K562 (cell line): ENCODE results near the gene KCTD19. TPM values are rescaled to one million over a fixed set of nuclear protein-coding genes. Genes with fewer than 3 reads are reported as not detected.

ENCODE experiments used
- ATAC-seq: fragments of 200-7000 bp; cut with Tn5 transposase; 3 replicates; pipeline ENCODE4 v1.9.1; 2020; ENCODE audit warnings: moderate library complexity
- BruUV-seq: library from RNA; stranded (reverse); fragments of 400-500 nt; replicated peaks from 2 replicates; lab custom pipeline; 2021; lab: Mats Ljungman, UMichigan
- CTCF ChIA-PET: fragments of 300-600 bp; formaldehyde crosslinking; extraction: SDS; loops from one replicate; lab custom pipeline; 2021; ENCODE audit warnings: low intra/inter-chr PET ratio; lab: Yijun Ruan, JAX
- POLR2A ChIA-PET: fragments of 300-600, 350-650 bp; sonication (Branson Sonifier 250); formaldehyde crosslinking; extraction: SDS; loops from one replicate; lab custom pipeline; 2021; ENCODE audit warnings: antibody characterized with exemption, inconsistent platforms; lab: Yijun Ruan, JAX
- DNase-seq, 4 experiments: peaks; one replicate each; pipeline versions ENCODE4 v3.0.0 to v3.0.0-alpha.2; 2011 to 2018; ENCODE audit warnings: low spot score in 3 of 4, mixed read lengths in 3 of 4; ENCODE audit errors: extremely low read depth in 1 of 4
- FAIRE-seq: peaks from 2 replicates; lab custom pipeline; 2011; peaks lifted over from hg19 to GRCh38; lab: Jason Lieb, UNC
- H2AFZ ChIP-seq: 2 replicates; pipeline ENCODE4 v1.6.0; 2011; ENCODE audit warnings: low read depth, low read length, control low read depth, inconsistent platforms
- H3K27ac ChIP-seq: fragments of 200-600 bp; 3 replicates; pipeline ENCODE4 v1.8.0; 2011; ENCODE audit warnings: low read depth, mild to moderate bottlenecking, control low read depth, inconsistent platforms, low read length, moderate library complexity, mixed read lengths; ENCODE audit errors: extremely low read depth
- H3K27me3 ChIP-seq, 2 experiments: fragments of 300-600 bp in 1 of 2; 2 replicates in 1 of 2; 3 replicates in 1 of 2; pipeline versions ENCODE4 v1.6.0 to v1.8.0; 2011; ENCODE audit warnings: inconsistent platforms in 2 of 2, low read length in 2 of 2, mild to moderate bottlenecking in 1 of 2, mixed read lengths in 1 of 2, moderate library complexity in 1 of 2; ENCODE audit not compliant: control insufficient read depth in 2 of 2, insufficient read depth in 2 of 2
- H3K36me3 ChIP-seq: fragments of 300-600 bp; 3 replicates; pipeline ENCODE4 v1.8.0; 2011; ENCODE audit warnings: mild to moderate bottlenecking, low read length, inconsistent platforms; ENCODE audit not compliant: control insufficient read depth, insufficient read depth
- H3K4me1 ChIP-seq, 2 experiments: fragments of 200-600 bp in 1 of 2; replicated peaks in 1 of 2; 2 replicates in 1 of 2; 3 replicates in 1 of 2; pipeline versions ENCODE4 v1.5.1 to v1.8.0; 2011; ENCODE audit warnings: inconsistent platforms in 2 of 2, low read length in 2 of 2, mild to moderate bottlenecking in 1 of 2, mixed read lengths in 1 of 2, moderate library complexity in 1 of 2; ENCODE audit not compliant: control insufficient read depth in 2 of 2, insufficient read depth in 2 of 2
- H3K4me2 ChIP-seq: 2 replicates; pipeline ENCODE4 v1.6.1; 2011; ENCODE audit warnings: low read length, control low read depth, inconsistent platforms, mixed read lengths; ENCODE audit not compliant: insufficient read depth
- H3K4me3 ChIP-seq: fragments of 200-600 bp; sonication (generic), shearing (Covaris generic); 2 replicates; pipeline ENCODE4 v1.5.1; 2016; ENCODE audit warnings: control low read depth, inconsistent platforms
- H3K79me2 ChIP-seq: fragments of 200-600 bp; 3 replicates; pipeline ENCODE4 v1.8.0; 2011; ENCODE audit warnings: low read length, inconsistent platforms; ENCODE audit not compliant: control insufficient read depth, insufficient read depth
- H3K9ac ChIP-seq, 2 experiments: 2 replicates each; pipeline versions ENCODE4 v1.6.0 to v1.6.1; 2011; ENCODE audit warnings: low read depth in 2 of 2, low read length in 2 of 2, control low read depth in 1 of 2, inconsistent platforms in 1 of 2, mild to moderate bottlenecking in 1 of 2, mixed read lengths in 1 of 2; ENCODE audit not compliant: insufficient read depth in 1 of 2
- H3K9me1 ChIP-seq: one replicate; pipeline ENCODE4 v1.6.0; 2011; ENCODE audit warnings: inconsistent platforms, mild to moderate bottlenecking, low read length, moderate library complexity; ENCODE audit not compliant: control insufficient read depth, insufficient read depth
- H3K9me3 ChIP-seq: replicated peaks from 2 replicates; pipeline ENCODE4 v1.5.1; 2011; ENCODE audit warnings: low read depth, low read length, inconsistent platforms; ENCODE audit not compliant: control insufficient read depth, insufficient read depth
- H4K20me1 ChIP-seq: replicated peaks from 2 replicates; pipeline ENCODE4 v1.6.1; 2011; ENCODE audit warnings: low read length, inconsistent platforms, mixed read lengths; ENCODE audit not compliant: control insufficient read depth, insufficient read depth
- ATF3 ChIP-seq, 2 experiments: fragments of 450-650 bp in 1 of 2; sonication (generic) in 1 of 2; formaldehyde crosslinking in 1 of 2; IDR thresholded peaks in 1 of 2; conservative IDR thresholded peaks in 1 of 2; 2 replicates each; pipeline versions ENCODE4 v1.6.1 to v1.8.1; 2016 to 2023; ENCODE audit warnings: mild to moderate bottlenecking in 2 of 2, moderate library complexity in 2 of 2, inconsistent platforms in 1 of 2, missing genetic modification reagents in 1 of 2
- BRD9 ChIP-seq: fragments of 450-650 bp; IDR thresholded peaks from 2 replicates; pipeline ENCODE4 v1.6.1; 2018; ENCODE audit warnings: low read depth; ENCODE audit not compliant: partially characterized antibody
- C11orf30 ChIP-seq: fragments of 450-650 bp; IDR thresholded peaks from 2 replicates; pipeline ENCODE4 v1.6.1; 2016; ENCODE audit warnings: low read depth, mild to moderate bottlenecking
- CBFA2T2 ChIP-seq: fragments of 450-650 bp; conservative IDR thresholded peaks from 2 replicates; pipeline ENCODE4 v1.6.1; 2017; ENCODE audit warnings: mild to moderate bottlenecking
- CSDE1 ChIP-seq, 2 experiments: fragments of 450-650 bp; IDR thresholded peaks; 2 replicates each; pipeline ENCODE4 v1.6.1; 2016; ENCODE audit warnings: mild to moderate bottlenecking in 1 of 2
- HMG20B ChIP-seq: fragments of 250-450 bp; sonication (Bioruptor Pico); IDR thresholded peaks from 2 replicates; pipeline ENCODE4 v1.5.0; 2021; ENCODE audit warnings: mild to moderate bottlenecking
- JUN ChIP-seq, 2 experiments: sonication (generic) in 1 of 2; formaldehyde crosslinking in 1 of 2; IDR thresholded peaks; 2 replicates each; pipeline versions ENCODE4 v1.6.1 to v1.8.0; 2012 to 2022; ENCODE audit warnings: borderline replicate concordance in 2 of 2, mild to moderate bottlenecking in 2 of 2, improper control_type of control experiment in 1 of 2, low read depth in 1 of 2, low read length in 1 of 2, missing genetic modification reagents in 1 of 2
- MLLT1 ChIP-seq, 2 experiments: fragments of 450-650 bp; IDR thresholded peaks; 2 replicates each; pipeline ENCODE4 v1.6.1; 2016
- MXD1 ChIP-seq: fragments of 250-450 bp; sonication (Bioruptor Pico); IDR thresholded peaks from 2 replicates; pipeline ENCODE4 v1.8.0; 2021; ENCODE audit warnings: borderline replicate concordance, mild to moderate bottlenecking, moderate library complexity; ENCODE audit not compliant: poor library complexity, severe bottlenecking
- NKRF ChIP-seq: fragments of 450-650 bp; IDR thresholded peaks from 2 replicates; pipeline ENCODE4 v1.6.1; 2016; ENCODE audit warnings: borderline replicate concordance
- RNF2 ChIP-seq: sonication (generic); IDR thresholded peaks from 2 replicates; pipeline ENCODE4 v1.6.1; 2016
- SOX6 ChIP-seq: fragments of 450-650 bp; IDR thresholded peaks from 2 replicates; pipeline ENCODE4 v1.6.1; 2014; ENCODE audit warnings: mild to moderate bottlenecking
- TRIM24 ChIP-seq, 2 experiments: fragments of 450-650 bp; IDR thresholded peaks; 2 replicates each; pipeline ENCODE4 v1.6.1; 2016
- ZBTB5 ChIP-seq: fragments of 450-650 bp; IDR thresholded peaks from 2 replicates; pipeline ENCODE4 v1.6.1; 2017; ENCODE audit warnings: antibody characterized with exemption
- WGBS: fragments of 100-300 bp; shearing (Covaris generic); methylation state at CpG from one replicate; pipeline ENCODE4 v1.1.6; 2016; ENCODE audit warnings: low coverage, mixed read lengths; ENCODE audit not compliant: insufficient coverage; ENCODE audit errors: missing lambda C conversion rate; 5-methylcytosine and 5-hydroxymethylcytosine counted together
- in situ Hi-C: fragments of 300-500 bp; cut with MboI; formaldehyde crosslinking; loops from 4 replicates; pipeline ENCODE4 v1.15.0; 2018; ENCODE audit warnings: inconsistent platforms, mixed read lengths
- intact Hi-C: fragments of 100-400 bp; cut with micrococcal nuclease; formaldehyde crosslinking; loops from 2 replicates; pipeline ENCODE4 v1.14.2; 2022
- polyA plus RNA-seq, 8 experiments: library from polyadenylated mRNA; depleted of rRNA in 4 of 8; stranded (reverse) in 5 of 8; unstranded in 3 of 8; fragments of >200 nt; fragmentation: Nextera tagmentation in 2 of 8; fragmentation: Illumina TruSeq in 1 of 8; extraction: Ambion mirVana in 2 of 8; extraction: Trizol in 1 of 8; gene quantifications; 2 replicates each; pipeline versions ENCODE4 v1.2.1 to v1.2.3, GENCODE V29; 2011 to 2014; ENCODE audit warnings: inconsistent platforms in 1 of 8, missing spikeins in 1 of 8
- total RNA-seq, 7 experiments: library from RNA; depleted of rRNA in 6 of 7; stranded (reverse); fragments of >200 nt in 6 of 7; fragmentation: Illumina TruSeq in 2 of 7; extraction: Trizol in 2 of 7; gene quantifications; 2 replicates each; pipeline versions ENCODE4 v1.2.1 to v1.2.3, GENCODE V29; 2011 to 2021; ENCODE audit warnings: low replicate concordance in 1 of 7

Gene KCTD19
- total and polyA plus RNA-seq, 9 of the 15 experiments (the other 6 are each of a cell fraction or from before 2014, with no cell fraction given): 0.03 to 0.91 (median 0.22) TPM; not detected in 2

GRCh38 chr16:67268136-67268579, 58.4 kb downstream of the KCTD19 start:
- 0% methylated on average over 5 of the region's 5 CpGs for WGBS
- in situ Hi-C loops: no loop called here
- peak; percentile 96 for ATAC-seq
- TF ChIP-seq BRD9 (peak; percentile 92), MXD1 (no peak), JUN (IDR thresholded peaks at IDR 0.05; ENCODE audit: borderline replicate concordance, low read depth, low read length) (peak; percentile 95), JUN (CRISPR knock-in tag; IDR thresholded peaks at IDR 0.05; ENCODE audit: borderline replicate concordance) (no peak), SOX6 (peak; percentile 78), ZBTB5 (0 out of 2 replicates have a peak, but pooled peaks have one; percentile 27), CBFA2T2 (peak; percentile 87), HMG20B (CRISPR knock-in tag) (no peak), TRIM24 (IDR thresholded peaks at IDR 0.05) (peak; percentile 74 to 76; a peak in 3 of 4 replicates), CSDE1 (IDR thresholded peaks at IDR 0.05) (no peak), NKRF (peak; percentile 31; the same call in 1 of the 2 replicates), MLLT1 (IDR thresholded peaks at IDR 0.05) (peak in 1 of 2 experiments; percentile 57; a peak in 1 of 4 replicates), C11orf30 (peak; percentile 44; the same call in 1 of the 2 replicates), ATF3 (IDR thresholded peaks at IDR 0.05) (peak; percentile 94), ATF3 (CRISPR knock-in tag; conservative IDR thresholded peaks at IDR 0.05) (peak; percentile 80; the same call in 1 of the 2 replicates), RNF2 (peak; percentile 76)

More at GRCh38 chr16:67268136-67268579, 58.4 kb downstream of the KCTD19 start:
- H3K27me3 ChIP-seq: no peaks in the 10 kb centered on the region
- H3K27ac ChIP-seq: peak overlapping the region; percentile 76
- H3K4me1 ChIP-seq: peaks cover 23 to 32% of the 10 kb centered on the region in 2 experiments
- peak; percentile 100 for FAIRE-seq
- POLR2A ChIA-PET: interaction anchor here (0.6 to 1.1 kb wide), 4 partner anchors 10 to 597 kb away, joined by 3 to 5 read pairs (median 4); no protein-coding TSS in a partner anchor
- no peaks in the 10 kb centered on the region for H3K79me2 ChIP-seq
- peak; percentile 69 to 97 (median 80) for DNase-seq
- BruUV-seq: no TSS peak
- no peak overlapping the region for H3K4me3 ChIP-seq
- H3K9me3 ChIP-seq: no peaks in the 10 kb centered on the region
- no peaks in the 10 kb centered on the region for H4K20me1 ChIP-seq
- no peaks in the 10 kb centered on the region for H3K9me1 ChIP-seq
- H3K4me2 ChIP-seq: peak overlapping the region; percentile 53; the same call in 1 of the 2 replicates
- intact Hi-C loops: no loop called here
- peaks cover 4% of the 10 kb centered on the region; the same call in 1 of the 3 replicates for H3K36me3 ChIP-seq
- peak overlapping the region in 1 of 2 experiments; percentile 46; a peak in 1 of 4 replicates for H3K9ac ChIP-seq
- CTCF ChIA-PET: interaction anchor here (0.6 to 0.7 kb wide), 2 partner anchors 11 to 120 kb away, joined by 3 read pairs; partner anchors contain the start of gene PLEKHG4
- no peak overlapping the region for H2AFZ ChIP-seq
